WTC11 (cell line): ENCODE data around the gene P2RX2. TPM values are rescaled to one million over a fixed set of nuclear protein-coding genes. Genes with fewer than 3 reads are reported as not detected.

ENCODE experiments used
- ATAC-seq: fragments of 200-7000 bp; cut with Tn5 transposase; 2 replicates; pipeline ENCODE4 v1.10.0; 2021; ENCODE audit warnings: mild to moderate bottlenecking, moderate library complexity
- CTCF ChIA-PET: fragments of 300-600 bp; sonication (Branson Sonifier 250); formaldehyde crosslinking; loops from one replicate; lab custom pipeline; 2021; ENCODE audit warnings: antibody characterized with exemption; lab: Charles Lee
- POLR2A ChIA-PET: fragments of 350-600 bp; sonication (Branson Sonifier 250); formaldehyde crosslinking; loops from one replicate; lab custom pipeline; 2021; ENCODE audit warnings: antibody characterized with exemption; lab: Charles Lee
- DNase-seq: peaks from one replicate; pipeline ENCODE4 v3.0.0; 2021; ENCODE audit warnings: low spot score
- H3K27ac Mint-ChIP-seq: 2 replicates; pipeline ENCODE4 v1.8.0; 2021; ENCODE audit warnings: mixed read lengths
- H3K27me3 Mint-ChIP-seq: 2 replicates; pipeline ENCODE4 v1.8.0; 2021; ENCODE audit warnings: low read depth, mild to moderate bottlenecking, moderate library complexity, mixed read lengths
- H3K36me3 Mint-ChIP-seq: 2 replicates; pipeline ENCODE4 v1.8.0; 2021; ENCODE audit warnings: mixed read lengths
- H3K4me1 Mint-ChIP-seq: 2 replicates; pipeline ENCODE4 v1.8.0; 2022; ENCODE audit warnings: mixed read lengths
- H3K4me3 Mint-ChIP-seq: 2 replicates; pipeline ENCODE4 v1.8.0; 2021; ENCODE audit warnings: mild to moderate bottlenecking, moderate library complexity, mixed read lengths
- H3K9me3 Mint-ChIP-seq: 2 replicates; pipeline ENCODE4 v1.8.0; 2021; ENCODE audit warnings: mixed read lengths
- E2F1 ChIP-seq: sonication (generic); formaldehyde crosslinking; IDR thresholded peaks from 2 replicates; pipeline ENCODE4 v1.8.0; 2022; ENCODE audit warnings: mild to moderate bottlenecking, missing genetic modification reagents
- FOXP4 ChIP-seq: sonication (generic); formaldehyde crosslinking; IDR thresholded peaks from 2 replicates; pipeline ENCODE4 v1.8.0; 2022; ENCODE audit warnings: mild to moderate bottlenecking, missing genetic modification reagents
- OVOL2 ChIP-seq: fragments of 250-450 bp; sonication (Bioruptor Pico); IDR thresholded peaks from 2 replicates; pipeline ENCODE4 v1.9.0; 2021; ENCODE audit warnings: mild to moderate bottlenecking, borderline replicate concordance
- ZBTB43 ChIP-seq: sonication (generic); formaldehyde crosslinking; IDR thresholded peaks from 2 replicates; pipeline ENCODE4 v1.8.1; 2023; ENCODE audit warnings: mild to moderate bottlenecking, missing genetic modification reagents
- ZNF138 ChIP-seq: sonication (generic); formaldehyde crosslinking; conservative IDR thresholded peaks from 2 replicates; pipeline ENCODE4 v1.8.1; 2022; ENCODE audit warnings: mild to moderate bottlenecking, moderate library complexity, missing genetic modification reagents
- ZNF219 ChIP-seq: sonication (generic); formaldehyde crosslinking; IDR thresholded peaks from 2 replicates; pipeline ENCODE4 v1.8.0; 2023; ENCODE audit warnings: missing genetic modification reagents, mild to moderate bottlenecking, borderline replicate concordance
- ZNF317 ChIP-seq: sonication (generic); formaldehyde crosslinking; IDR thresholded peaks from 2 replicates; pipeline ENCODE4 v1.8.1; 2023; ENCODE audit warnings: low read depth, mild to moderate bottlenecking, moderate library complexity, missing genetic modification reagents, borderline replicate concordance
- ZNF396 ChIP-seq: fragments of 250-450 bp; sonication (Bioruptor Pico); IDR thresholded peaks from 2 replicates; pipeline ENCODE4 v1.8.0; 2021; ENCODE audit warnings: mild to moderate bottlenecking, moderate library complexity, borderline replicate concordance
- ZNF512 ChIP-seq: sonication (generic); formaldehyde crosslinking; IDR thresholded peaks from 2 replicates; pipeline ENCODE4 v1.8.1; 2022; ENCODE audit warnings: missing genetic modification reagents, borderline replicate concordance
- ZNF532 ChIP-seq: fragments of 250-450 bp; sonication (Bioruptor Pico); IDR thresholded peaks from 2 replicates; pipeline ENCODE4 v1.9.0; 2021; ENCODE audit warnings: mild to moderate bottlenecking, borderline replicate concordance
- total RNA-seq: library from RNA; stranded (reverse); gene quantifications from 3 replicates; pipeline ENCODE4 v1.2.3, GENCODE V29; 2021

Gene P2RX2
- total RNA-seq, 1 experiment from 2014 or later: 2.1 TPM

GRCh38 chr12:132659146-132659545 is 40.6 kb downstream of the P2RX2 start:
- ChIA-PET POLR2A (no interaction called here), CTCF (no interaction called here)
- DNase-seq (no peak), ATAC-seq (no peak)
- H3K9me3 Mint-ChIP-seq: no peaks in the 10 kb centered on the region
- H3K4me1 Mint-ChIP-seq: no peaks in the 10 kb centered on the region
- no peak overlapping the region for H3K27ac Mint-ChIP-seq
- no peaks in the 10 kb centered on the region for H3K27me3 Mint-ChIP-seq
- H3K4me3 Mint-ChIP-seq: no peak overlapping the region
- peaks cover 84% of the 10 kb centered on the region for H3K36me3 Mint-ChIP-seq
- TF ChIP-seq ZBTB43: no peak
- TF ChIP-seq FOXP4 (CRISPR knock-in tag): no peak
- no peak for TF ChIP-seq ZNF317 (CRISPR knock-in tag)
- TF ChIP-seq, all 79 proteins: peak for 0

- DNase-seq: no peak
- no peak overlapping the region for H3K27ac Mint-ChIP-seq
- TF ChIP-seq ZNF512 (CRISPR knock-in tag) (no peak), E2F1 (CRISPR knock-in tag) (no peak), ZNF138 (CRISPR knock-in tag) (no peak), ZNF532 (CRISPR knock-in tag) (no peak), ZNF396 (no peak)
- CTCF ChIA-PET: no interaction called here
- POLR2A ChIA-PET: no interaction called here
- no peaks in the 10 kb centered on the region for H3K27me3 Mint-ChIP-seq
- ATAC-seq: no peak
- H3K36me3 Mint-ChIP-seq: peaks cover 82% of the 10 kb centered on the region
- H3K4me1 Mint-ChIP-seq: no peaks in the 10 kb centered on the region
- H3K9me3 Mint-ChIP-seq: no peaks in the 10 kb centered on the region
- no peak overlapping the region for H3K4me3 Mint-ChIP-seq
Measured at GRCh38 chr12:132660052-132660451, 41.5 kb downstream of the P2RX2 start.

GRCh38 chr12:132660996-132661395 is 42.4 kb downstream of the P2RX2 start:
- ChIA-PET POLR2A (no interaction called here), CTCF (no interaction called here)
- no peaks in the 10 kb centered on the region for H3K9me3 Mint-ChIP-seq
- no peaks in the 10 kb centered on the region for H3K4me1 Mint-ChIP-seq
- DNase-seq (no peak), ATAC-seq (no peak)
- H3K4me3 Mint-ChIP-seq: no peak overlapping the region
- H3K27ac Mint-ChIP-seq: no peak overlapping the region
- H3K36me3 Mint-ChIP-seq: peaks cover 88% of the 10 kb centered on the region
- no peaks in the 10 kb centered on the region for H3K27me3 Mint-ChIP-seq
- no peak for TF ChIP-seq FOXP4 (CRISPR knock-in tag)
- no peak for TF ChIP-seq OVOL2 (CRISPR knock-in tag)
- no peak for TF ChIP-seq ZNF219
